ENCODE results near the gene FAM171A1. TPM values are rescaled to one million over a fixed set of nuclear protein-coding genes. Genes with fewer than 3 reads are reported as not detected.

The FAM171A1 gene
- total RNA-seq, 2 experiments from 2014 or later, result 5.6 to 7.0 TPM

DNA sequence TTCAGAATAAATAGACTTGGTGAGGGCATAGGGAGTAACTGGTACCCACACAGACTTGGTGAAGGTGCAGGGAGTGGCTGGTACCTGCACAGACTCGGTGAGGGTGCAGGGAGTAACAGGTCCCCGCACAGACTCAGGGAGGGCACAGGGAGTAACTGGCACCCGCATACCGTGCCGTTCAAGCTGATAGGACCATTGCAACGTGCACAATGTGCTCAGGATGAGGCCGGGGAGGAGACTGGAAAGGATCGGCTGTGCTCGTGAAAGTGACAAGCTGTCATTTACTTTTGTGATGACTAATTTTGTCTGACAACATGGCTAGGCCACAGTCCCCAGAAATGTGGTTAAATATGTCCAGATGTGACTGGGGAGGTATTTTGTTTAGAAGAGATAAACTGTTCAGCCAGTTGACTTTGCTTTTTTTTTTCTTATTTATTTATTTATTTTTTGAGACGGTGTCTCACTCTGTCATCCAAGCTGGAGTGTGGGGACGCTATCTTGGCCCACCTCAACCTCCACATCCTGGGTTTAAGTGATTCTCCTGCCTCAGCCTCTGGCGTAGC is 126.4 kb downstream of the FAM171A1 start:
- Mint-ChIP-seq H3K36me3 (no peaks in the 10 kb centered on the region), H3K27ac (no peak overlapping the region), H3K4me1 (peaks cover 6% of the 10 kb centered on the region), H3K27me3 (no peaks in the 10 kb centered on the region), H3K9me3 (no peaks in the 10 kb centered on the region), H3K4me3 (no peak overlapping the region)
- no peak for DNase-seq

DNA sequence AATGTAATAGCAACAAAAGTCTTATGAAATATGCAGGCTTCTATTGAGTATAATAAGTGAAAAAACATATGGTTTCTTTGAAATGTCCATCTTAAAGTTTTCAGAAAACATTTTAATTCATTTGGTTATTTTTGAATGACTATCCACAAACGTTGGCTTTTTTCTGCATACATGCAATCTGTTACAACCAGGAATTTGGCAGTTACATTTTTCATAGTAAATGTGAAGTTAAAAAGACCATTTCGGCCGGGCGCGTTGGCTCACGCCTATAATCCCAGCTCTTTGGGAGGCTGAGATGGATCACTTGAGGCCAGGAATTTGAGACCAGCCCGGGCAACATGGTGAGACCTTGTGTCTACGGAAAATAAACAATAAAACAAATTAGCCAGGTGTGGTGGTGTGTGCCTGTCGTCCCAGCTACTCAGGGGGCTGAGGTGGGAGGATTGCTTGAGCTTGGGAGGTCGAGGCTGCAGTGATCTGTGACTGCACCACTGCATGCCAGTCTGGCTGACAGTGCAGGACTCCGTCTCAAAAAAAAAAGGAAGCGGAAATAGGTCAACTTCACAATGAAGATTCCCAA is 128.7 kb downstream of the FAM171A1 start:
- no peaks in the 10 kb centered on the region for H3K36me3 Mint-ChIP-seq
- H3K4me3 Mint-ChIP-seq, result no peak overlapping the region
- no peak for DNase-seq
- no peak overlapping the region for H3K27ac Mint-ChIP-seq
- peaks cover 19% of the 10 kb centered on the region for H3K4me1 Mint-ChIP-seq
- H3K9me3 Mint-ChIP-seq, result no peaks in the 10 kb centered on the region
- no peaks in the 10 kb centered on the region for H3K27me3 Mint-ChIP-seq

DNA sequence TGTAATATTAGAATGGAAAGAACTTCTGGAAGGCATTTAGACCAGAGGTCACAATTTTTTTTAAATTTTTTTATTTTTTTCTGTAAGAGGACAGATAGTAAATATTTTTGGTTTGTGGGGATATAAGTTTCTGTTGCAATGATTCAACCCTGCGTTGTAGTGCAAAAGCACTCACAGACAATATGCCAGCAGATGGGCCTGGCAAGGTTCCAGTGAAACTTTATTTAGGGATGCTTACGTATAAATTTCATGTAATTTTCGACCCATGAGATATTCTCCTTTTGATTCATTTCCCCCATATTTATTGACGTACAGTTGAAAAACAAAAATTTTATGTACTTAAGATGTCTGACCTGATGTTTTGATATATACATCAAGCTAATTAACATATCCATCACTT is 129.8 kb downstream of the FAM171A1 start:
- H3K9me3 Mint-ChIP-seq, result no peaks in the 10 kb centered on the region
- no peak overlapping the region for H3K4me3 Mint-ChIP-seq
- peaks cover 20% of the 10 kb centered on the region for H3K4me1 Mint-ChIP-seq
- no peak overlapping the region for H3K27ac Mint-ChIP-seq
- DNase-seq, result no peak
- no peaks in the 10 kb centered on the region for H3K27me3 Mint-ChIP-seq
- H3K36me3 Mint-ChIP-seq, result no peaks in the 10 kb centered on the region

DNA sequence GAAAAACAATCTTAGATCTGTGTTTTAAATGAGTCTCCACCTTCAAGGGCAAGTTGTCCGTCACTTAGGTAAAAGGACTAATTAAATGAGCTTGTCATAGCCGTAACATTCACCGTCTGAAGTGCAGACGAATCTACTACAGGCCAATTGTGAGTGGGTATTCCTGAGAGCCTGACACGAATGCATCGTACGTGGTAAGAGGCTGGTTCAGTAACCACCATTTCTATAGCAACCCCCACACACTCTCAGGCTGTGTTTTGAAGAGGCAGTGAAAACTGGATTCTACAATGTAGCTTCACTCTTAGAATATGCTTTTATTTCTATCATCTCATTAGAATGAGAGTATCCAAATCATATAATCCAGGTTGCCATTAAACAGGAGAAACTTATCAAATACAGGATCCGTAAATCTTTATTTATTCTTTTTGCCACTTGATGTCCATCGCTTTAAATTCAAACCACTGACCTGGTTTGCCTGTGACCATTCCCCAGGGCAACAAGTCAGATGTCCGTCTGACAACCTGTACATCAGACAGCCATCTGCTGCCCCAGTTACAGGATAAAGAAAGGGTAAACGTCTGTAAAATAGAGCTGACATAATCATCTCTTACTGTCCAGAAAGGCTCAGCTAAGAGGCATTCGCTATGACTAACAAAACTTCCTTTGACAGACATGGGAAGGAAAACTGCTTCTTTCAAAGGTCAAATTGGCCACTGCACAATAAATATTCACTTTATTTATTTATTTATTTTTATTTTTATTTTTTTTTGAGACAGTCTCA is 132.3 kb downstream of the FAM171A1 start:
- peak; percentile 21 for DNase-seq
- H3K4me1 Mint-ChIP-seq, result peaks cover 14% of the 10 kb centered on the region
- no peak overlapping the region for H3K4me3 Mint-ChIP-seq
- no peaks in the 10 kb centered on the region for H3K27me3 Mint-ChIP-seq
- H3K36me3 Mint-ChIP-seq, result no peaks in the 10 kb centered on the region
- peak overlapping the region; percentile 64 for H3K27ac Mint-ChIP-seq
- no peaks in the 10 kb centered on the region for H3K9me3 Mint-ChIP-seq

DNA sequence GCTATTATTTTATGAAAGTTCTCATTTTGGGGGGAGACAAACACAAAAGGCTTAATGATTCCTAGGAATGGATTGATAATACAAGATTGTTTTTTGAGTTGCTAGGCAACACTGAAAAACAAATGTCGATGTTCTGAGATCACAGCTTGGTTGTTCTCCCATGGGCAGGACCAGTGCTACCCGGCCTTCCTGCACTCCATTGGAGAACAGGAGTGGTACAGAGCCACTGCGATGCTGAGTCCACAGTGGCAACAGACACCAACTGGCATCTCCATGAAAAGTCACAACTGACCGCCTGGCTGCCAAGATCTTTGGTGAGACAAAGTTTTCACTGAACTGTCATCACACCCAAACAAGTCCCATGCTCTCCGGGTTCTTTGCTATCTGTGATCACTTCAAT is 133.7 kb downstream of the FAM171A1 start:
- DNase-seq, result no peak
- Mint-ChIP-seq H3K36me3 (no peaks in the 10 kb centered on the region), H3K9me3 (no peaks in the 10 kb centered on the region), H3K4me3 (no peak overlapping the region), H3K27me3 (no peaks in the 10 kb centered on the region), H3K4me1 (peaks cover 14% of the 10 kb centered on the region), H3K27ac (no peak overlapping the region)

DNA sequence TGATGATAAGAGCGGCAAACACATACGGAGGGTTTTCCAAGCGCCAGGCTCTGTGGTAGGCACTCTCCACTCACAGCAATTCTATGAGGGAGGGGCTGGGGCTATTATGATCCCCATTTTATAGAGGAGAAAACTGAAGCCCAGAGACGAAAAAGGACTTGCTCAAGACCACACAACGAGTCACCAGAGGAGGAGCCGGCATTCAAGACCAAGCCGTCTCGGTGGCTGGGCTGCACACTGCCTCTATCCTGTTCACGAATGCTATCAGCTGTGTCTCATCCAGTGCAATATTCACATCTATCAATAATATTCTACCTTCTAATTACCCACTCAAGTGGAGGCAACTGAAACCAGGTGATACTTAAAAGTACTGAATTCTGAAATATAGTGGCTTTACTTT is 134.7 kb downstream of the FAM171A1 start:
- Mint-ChIP-seq H3K9me3 (no peaks in the 10 kb centered on the region), H3K27me3 (no peaks in the 10 kb centered on the region), H3K4me3 (no peak overlapping the region), H3K36me3 (no peaks in the 10 kb centered on the region), H3K4me1 (peaks cover 14% of the 10 kb centered on the region), H3K27ac (no peak overlapping the region)
- no peak for DNase-seq

DNA sequence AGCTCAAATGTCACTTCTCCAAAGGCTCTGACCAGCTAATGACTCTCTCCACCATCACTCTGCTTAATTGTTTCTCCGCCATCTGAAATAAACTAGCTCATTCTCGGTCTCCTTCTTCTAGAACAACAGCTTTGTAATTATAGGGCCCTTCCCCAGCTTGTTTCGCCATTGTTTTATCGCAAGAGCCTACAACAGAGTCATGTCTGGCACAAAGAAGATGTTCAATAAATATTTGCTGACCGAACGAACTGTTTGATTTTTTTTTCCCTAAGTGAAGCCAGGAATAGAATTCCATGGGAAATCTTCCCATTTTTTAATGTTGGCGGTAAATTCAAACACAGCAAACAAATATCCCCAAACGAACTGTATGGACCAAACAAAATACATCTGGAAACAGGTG is 138.8 kb downstream of the FAM171A1 start:
- Mint-ChIP-seq H3K36me3 (peaks cover 5% of the 10 kb centered on the region), H3K4me1 (peaks cover under 1% of the 10 kb centered on the region), H3K4me3 (no peak overlapping the region), H3K27me3 (no peaks in the 10 kb centered on the region), H3K9me3 (no peaks in the 10 kb centered on the region), H3K27ac (no peak overlapping the region)
- DNase-seq, result no peak

DNA sequence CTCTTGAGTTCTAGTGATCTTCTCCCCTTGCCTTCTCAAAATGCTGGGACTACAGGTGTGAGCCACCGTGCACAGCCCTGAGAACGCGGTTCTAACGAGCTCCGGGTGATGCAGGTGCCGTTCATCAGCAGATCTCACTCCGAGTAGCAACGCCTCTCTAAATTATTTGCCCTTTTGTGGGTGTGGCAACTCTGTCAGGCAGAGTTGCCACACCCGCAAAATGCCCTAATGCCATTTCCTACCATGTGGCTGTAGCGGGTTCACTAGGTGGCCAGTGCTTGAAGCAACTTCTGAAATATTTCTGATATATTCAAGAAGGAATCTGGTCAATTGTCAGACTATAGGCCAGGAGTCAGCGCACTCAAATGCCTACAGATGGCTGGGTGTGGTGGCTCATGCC is 139.7 kb downstream of the FAM171A1 start:
- no peak overlapping the region for H3K4me3 Mint-ChIP-seq
- no peak for DNase-seq
- no peak overlapping the region for H3K27ac Mint-ChIP-seq
- no peaks in the 10 kb centered on the region for H3K27me3 Mint-ChIP-seq
- H3K36me3 Mint-ChIP-seq, result peaks cover 5% of the 10 kb centered on the region
- no peaks in the 10 kb centered on the region for H3K4me1 Mint-ChIP-seq
- H3K9me3 Mint-ChIP-seq, result no peaks in the 10 kb centered on the region

DNA sequence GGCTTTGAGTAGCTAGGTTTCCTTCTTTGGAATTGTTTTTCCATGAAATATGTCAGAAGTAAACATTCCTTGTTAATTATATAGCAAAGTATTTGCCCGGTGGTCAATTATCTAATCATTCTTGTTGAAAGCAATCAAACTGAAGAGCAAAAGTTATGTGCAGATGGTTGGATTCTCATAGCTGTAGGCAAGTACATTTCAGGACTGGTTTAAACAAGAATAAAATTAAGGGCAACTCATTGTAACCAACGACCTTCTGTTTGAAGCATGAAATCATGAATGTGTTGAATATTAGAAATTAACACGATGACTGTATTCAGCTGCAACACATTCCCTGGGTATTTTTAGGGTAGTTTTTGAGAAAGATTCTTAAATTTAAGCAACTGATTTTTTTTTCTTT is 140.8 kb downstream of the FAM171A1 start:
- Mint-ChIP-seq H3K27me3 (no peaks in the 10 kb centered on the region), H3K4me1 (no peaks in the 10 kb centered on the region)

DNA sequence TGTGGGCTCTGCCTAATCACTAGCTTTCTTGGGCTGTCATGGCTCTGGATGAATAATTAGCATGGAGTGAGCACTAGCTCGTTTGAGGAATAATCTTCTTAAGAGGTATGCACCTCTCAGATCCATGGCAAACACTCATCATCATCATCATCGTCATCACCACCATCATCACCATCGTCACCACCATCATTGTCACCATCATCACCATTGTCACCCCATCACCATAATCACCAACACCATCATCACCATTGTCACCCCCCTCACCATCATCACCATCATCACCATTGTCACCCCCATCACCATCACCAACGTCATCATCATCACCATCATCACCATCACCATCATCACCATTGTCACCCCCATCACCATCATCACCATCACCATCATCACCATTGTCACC is 141.8 kb downstream of the FAM171A1 start:
- peaks cover 7% of the 10 kb centered on the region for H3K9me3 Mint-ChIP-seq
- no peak overlapping the region for H3K27ac Mint-ChIP-seq
- H3K36me3 Mint-ChIP-seq, result peaks cover 19% of the 10 kb centered on the region
- H3K4me1 Mint-ChIP-seq, result no peaks in the 10 kb centered on the region
- no peaks in the 10 kb centered on the region for H3K27me3 Mint-ChIP-seq
- H3K4me3 Mint-ChIP-seq, result no peak overlapping the region
- no peak for DNase-seq

More for the DNA sequence above, 140.8 kb downstream of the FAM171A1 start:
- Mint-ChIP-seq H3K4me3 (no peak overlapping the region), H3K36me3 (peaks cover 12% of the 10 kb centered on the region), H3K27ac (no peak overlapping the region), H3K9me3 (no peaks in the 10 kb centered on the region)
- no peak for DNase-seq

DNA sequence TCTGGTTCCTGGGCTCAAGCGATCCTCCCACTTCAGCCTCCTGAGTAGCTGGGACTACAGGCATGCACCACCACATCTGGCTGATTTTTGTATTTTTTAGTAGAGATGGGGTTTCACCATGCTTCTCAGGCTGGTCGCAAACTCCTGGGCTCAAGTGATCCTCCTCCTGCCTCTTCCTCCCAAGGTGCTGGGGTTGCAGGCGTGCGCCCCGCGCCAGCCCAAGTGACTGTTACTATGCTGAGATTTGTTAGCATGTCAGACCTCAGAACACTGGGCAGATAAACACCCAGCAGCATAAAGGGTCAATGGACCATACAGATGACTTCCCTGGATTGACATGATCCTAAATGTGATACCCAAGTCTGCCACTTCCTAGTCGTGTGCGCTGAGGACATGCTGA is 142.7 kb downstream of the FAM171A1 start:
- Mint-ChIP-seq H3K4me1 (no peaks in the 10 kb centered on the region), H3K27me3 (no peaks in the 10 kb centered on the region), H3K27ac (no peak overlapping the region), H3K9me3 (peaks cover 9% of the 10 kb centered on the region), H3K36me3 (peaks cover 21% of the 10 kb centered on the region), H3K4me3 (no peak overlapping the region)
- no peak for DNase-seq

DNA sequence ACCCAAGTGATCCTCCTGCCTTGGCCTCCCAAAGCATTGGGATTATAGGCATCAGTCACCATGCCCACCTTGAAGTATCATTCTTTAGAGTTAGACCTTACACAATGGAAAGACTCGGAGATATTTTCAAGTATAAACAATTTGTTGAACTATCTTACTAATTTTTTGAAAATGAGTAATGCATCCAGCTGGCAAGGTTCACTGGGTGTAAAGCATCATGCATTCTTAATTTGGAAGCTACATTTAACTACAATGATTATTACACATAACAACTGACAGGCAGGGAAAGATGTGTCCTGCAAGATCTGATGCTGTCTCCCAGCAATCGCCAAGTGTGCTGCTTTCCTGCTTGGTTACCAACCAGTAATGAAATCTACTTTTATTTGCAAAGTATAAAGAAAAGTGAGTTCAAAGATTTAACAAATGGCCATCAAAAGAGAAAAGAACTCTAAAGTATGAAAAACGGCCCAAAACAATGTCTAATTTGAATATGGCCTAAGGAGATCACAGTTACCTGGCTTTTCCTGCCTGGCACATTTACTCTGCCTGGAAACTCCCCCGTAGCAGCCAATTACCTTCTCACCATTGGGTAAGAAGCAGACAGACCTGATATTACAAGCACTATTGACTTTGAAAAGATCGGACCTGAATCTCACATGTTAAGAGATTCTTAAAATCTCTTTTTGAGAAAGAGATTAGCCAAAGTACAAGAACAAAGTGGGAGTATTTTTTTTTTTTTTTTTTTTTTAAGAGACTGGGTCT is 143.3 kb downstream of the FAM171A1 start:
- H3K4me1 Mint-ChIP-seq, result no peaks in the 10 kb centered on the region
- peaks cover 21% of the 10 kb centered on the region for H3K36me3 Mint-ChIP-seq
- no peaks in the 10 kb centered on the region for H3K27me3 Mint-ChIP-seq

DNA sequence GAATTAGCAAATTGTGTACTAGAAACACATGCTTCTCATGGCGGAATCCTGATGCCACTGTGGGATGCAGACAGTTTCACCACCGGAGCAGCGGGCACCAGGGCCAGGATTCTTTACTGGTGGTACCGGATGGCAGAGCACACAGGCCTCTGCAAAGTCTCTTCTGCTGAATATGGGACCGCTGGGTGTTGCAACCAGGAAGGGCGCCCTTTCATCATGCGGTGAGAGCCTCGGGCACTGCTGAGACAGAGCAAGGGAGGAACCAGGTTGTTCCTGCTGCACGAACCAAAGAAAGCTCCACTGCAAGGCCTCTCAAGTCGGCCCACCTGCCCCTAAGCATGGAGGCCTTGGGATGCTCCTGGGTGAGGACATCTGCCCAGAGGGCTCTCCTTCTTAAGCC is 145.6 kb downstream of the FAM171A1 start:
- Mint-ChIP-seq H3K9me3 (peaks cover 9% of the 10 kb centered on the region), H3K27ac (no peak overlapping the region), H3K4me1 (peaks cover 4% of the 10 kb centered on the region)

More for the DNA sequence above, 143.3 kb downstream of the FAM171A1 start:
- Mint-ChIP-seq H3K4me3 (no peak overlapping the region), H3K27ac (no peak overlapping the region), H3K9me3 (peaks cover 9% of the 10 kb centered on the region)
- no peak for DNase-seq

DNA sequence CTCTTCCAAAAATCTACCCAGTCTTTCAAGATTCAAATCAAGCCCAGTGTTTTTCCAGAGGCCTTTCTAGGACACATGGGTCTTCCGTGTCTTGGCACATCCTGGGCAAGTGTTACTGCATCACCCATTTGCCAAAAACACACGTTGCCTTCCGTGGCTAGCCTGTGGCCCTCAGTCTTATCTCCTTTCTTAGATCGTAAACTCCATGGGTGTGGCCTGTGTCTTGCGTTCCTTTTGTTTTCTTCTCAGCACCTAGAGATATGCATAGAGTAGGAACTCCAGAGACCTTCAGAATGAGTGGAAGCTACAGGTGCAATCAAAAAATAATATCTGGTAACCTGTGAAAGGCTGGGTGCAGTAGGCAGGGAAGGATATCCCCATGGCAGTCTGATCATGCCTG is 146.1 kb downstream of the FAM171A1 start:
- H3K4me1 Mint-ChIP-seq, result peaks cover 5% of the 10 kb centered on the region
- peaks cover 24% of the 10 kb centered on the region for H3K36me3 Mint-ChIP-seq
- no peak overlapping the region for H3K27ac Mint-ChIP-seq
- peaks cover 9% of the 10 kb centered on the region for H3K9me3 Mint-ChIP-seq
- no peak for DNase-seq
- H3K27me3 Mint-ChIP-seq, result no peaks in the 10 kb centered on the region
- H3K4me3 Mint-ChIP-seq, result no peak overlapping the region

More for the DNA sequence above, 145.6 kb downstream of the FAM171A1 start:
- DNase-seq, result no peak
- no peaks in the 10 kb centered on the region for H3K27me3 Mint-ChIP-seq
- peaks cover 23% of the 10 kb centered on the region for H3K36me3 Mint-ChIP-seq
- H3K4me3 Mint-ChIP-seq, result no peak overlapping the region

DNA sequence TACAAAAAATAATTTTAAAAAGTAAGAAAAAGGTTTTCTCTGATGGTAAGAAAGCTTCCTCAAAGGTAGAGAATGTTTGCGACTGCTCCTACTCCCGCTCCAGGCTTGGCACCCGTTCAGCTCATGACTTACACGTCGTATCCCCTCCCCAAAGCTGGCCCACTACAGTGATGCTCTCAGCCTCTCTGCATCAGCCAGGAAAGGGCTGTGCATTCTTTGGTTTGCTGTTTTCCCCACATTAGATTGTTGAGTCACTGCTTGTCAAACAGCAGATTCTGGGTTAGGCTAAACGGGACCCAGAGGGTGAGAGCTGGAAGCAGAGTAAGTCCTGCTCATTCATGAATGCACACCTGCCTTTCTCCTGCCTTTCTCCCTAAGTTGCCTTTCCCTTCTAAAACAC is 147.9 kb downstream of the FAM171A1 start:
- no peak overlapping the region for H3K4me3 Mint-ChIP-seq
- H3K27ac Mint-ChIP-seq, result no peak overlapping the region
- no peak for DNase-seq
- peaks cover 9% of the 10 kb centered on the region for H3K9me3 Mint-ChIP-seq
- peaks cover 20% of the 10 kb centered on the region for H3K36me3 Mint-ChIP-seq
- H3K4me1 Mint-ChIP-seq, result peaks cover 5% of the 10 kb centered on the region
- no peaks in the 10 kb centered on the region for H3K27me3 Mint-ChIP-seq
